Measurements from ENCODE around the gene TP53I3.
"Not testable (repeated sequence)": the region's sequence is repeated elsewhere in the genome, so short reads cannot be mapped to it uniquely, and the experiment has no call there.

TP53I3 gene

DNA sequence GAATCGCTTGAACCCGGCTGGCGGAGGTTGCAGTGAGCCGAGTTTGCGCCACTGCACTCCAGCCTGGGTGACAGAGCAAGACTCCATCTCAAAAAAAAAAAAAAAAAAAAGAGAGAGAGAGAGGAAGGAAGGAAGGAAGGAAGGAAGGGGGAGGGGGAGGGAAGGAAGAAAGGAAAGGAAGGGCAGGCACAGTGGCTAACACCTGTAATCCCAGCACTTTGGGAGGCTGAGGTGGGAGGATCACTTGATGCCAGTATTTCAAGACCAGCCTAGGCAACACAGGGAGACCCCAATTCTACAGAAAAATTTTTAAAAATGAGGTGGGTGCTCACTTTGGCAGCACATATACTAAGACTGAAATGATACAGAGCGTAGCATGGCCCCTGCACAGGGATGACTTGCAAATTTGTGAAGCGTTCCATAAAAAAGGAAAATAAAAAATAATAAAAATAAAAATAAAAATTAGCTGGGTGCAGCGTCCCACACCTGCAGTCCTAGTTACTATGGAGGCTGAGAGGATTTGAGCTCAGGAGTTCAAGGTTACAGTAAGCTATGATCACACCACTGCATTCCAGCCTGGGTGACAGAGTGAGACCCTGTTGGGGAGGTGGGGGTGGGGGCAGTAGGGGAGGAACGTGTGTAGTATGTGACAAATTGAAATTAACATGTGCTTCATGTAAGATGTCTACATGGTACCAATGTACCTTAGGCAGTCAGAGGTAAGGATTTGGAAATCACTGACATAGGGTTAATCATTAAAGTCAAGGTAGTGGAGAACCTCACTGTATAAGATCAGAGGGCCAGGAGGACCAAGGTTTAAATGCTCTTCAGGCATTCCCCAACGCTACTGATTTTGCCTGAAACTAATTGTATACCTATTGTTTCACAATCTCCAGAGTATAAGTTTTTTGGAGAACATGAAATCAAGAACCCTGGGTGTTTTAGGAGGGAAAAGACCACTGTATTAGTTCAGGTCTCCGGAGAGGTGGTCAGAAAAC is 38.8 kb downstream of the TP53I3 start:
- H2AFZ ChIP-seq (ENCODE audit: low read depth, low read length): no peak overlapping the region
- peak overlapping the region; percentile 95 for H3K4me3 ChIP-seq (ENCODE audit: low read length)
- H3K27me3 ChIP-seq (ENCODE audit: insufficient read depth, low read length): no peaks in the 10 kb centered on the region
- H3K4me1 ChIP-seq (ENCODE audit: insufficient read depth, low read length): peaks cover 15% of the 10 kb centered on the region
- no peaks in the 10 kb centered on the region for H3K36me3 ChIP-seq (ENCODE audit: insufficient read depth, low read length)
- no peaks in the 10 kb centered on the region for H3K9me3 ChIP-seq (ENCODE audit: low read length)

- H3K36me3 ChIP-seq (ENCODE audit: insufficient read depth, low read length): peaks cover 14% of the 10 kb centered on the region
- H2AFZ ChIP-seq (ENCODE audit: low read depth, low read length); H3K4me1 ChIP-seq (ENCODE audit: insufficient read depth, low read length); H3K27me3 ChIP-seq (ENCODE audit: insufficient read depth, low read length); H3K9me3 ChIP-seq (ENCODE audit: low read length); H3K4me3 ChIP-seq (ENCODE audit: low read length): not testable (repeated sequence)
Measured at GRCh38 chr2:24043133-24043532, 41.5 kb downstream of the TP53I3 start.

DNA sequence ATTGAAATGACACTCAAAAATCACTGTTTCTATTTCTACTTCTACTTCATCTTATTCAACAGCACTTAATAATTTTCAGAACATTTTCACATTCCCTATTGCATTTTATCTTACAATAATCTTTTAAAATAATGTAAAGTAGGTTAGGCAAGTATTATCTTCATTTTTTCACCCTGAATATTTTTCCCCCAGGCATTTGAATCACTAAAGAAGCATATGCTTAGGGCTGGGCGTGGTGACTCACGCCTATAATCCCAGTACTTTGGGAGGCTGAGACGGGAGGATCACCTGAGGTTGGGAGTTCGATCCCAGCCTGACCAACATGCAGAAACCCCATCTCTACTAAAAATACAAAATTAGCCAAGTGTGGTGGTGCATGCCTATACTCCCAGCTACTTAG is 44.1 kb downstream of the TP53I3 start:
- peaks cover 34% of the 10 kb centered on the region for H3K36me3 ChIP-seq (ENCODE audit: insufficient read depth, low read length)
- H3K4me1 ChIP-seq (ENCODE audit: insufficient read depth, low read length): no peaks in the 10 kb centered on the region
- no peaks in the 10 kb centered on the region for H3K9me3 ChIP-seq (ENCODE audit: low read length)
- no peak overlapping the region for H3K4me3 ChIP-seq (ENCODE audit: low read length)
- H2AFZ ChIP-seq (ENCODE audit: low read depth, low read length): no peak overlapping the region
- no peaks in the 10 kb centered on the region for H3K27me3 ChIP-seq (ENCODE audit: insufficient read depth, low read length)

- Histone ChIP-seq H3K4me3 (ENCODE audit: low read length) (no peak overlapping the region), H2AFZ (ENCODE audit: low read depth, low read length) (no peak overlapping the region), H3K9me3 (ENCODE audit: low read length) (no peaks in the 10 kb centered on the region), H3K4me1 (ENCODE audit: insufficient read depth, low read length) (no peaks in the 10 kb centered on the region), H3K36me3 (ENCODE audit: insufficient read depth, low read length) (peaks cover 37% of the 10 kb centered on the region), H3K27me3 (ENCODE audit: insufficient read depth, low read length) (no peaks in the 10 kb centered on the region)
Measured at GRCh38 chr2:24038786-24039499, 45.7 kb downstream of the TP53I3 start.

Data from neuron (in vitro differentiated cells).